ENCODE data around the gene SGCA. TPM values are rescaled to one million over a fixed set of nuclear protein-coding genes. Genes with fewer than 3 reads are reported as not detected.

Gene SGCA
- total RNA-seq, 2 donors from 2014 or later: 0.31 to 0.41 TPM

DNA sequence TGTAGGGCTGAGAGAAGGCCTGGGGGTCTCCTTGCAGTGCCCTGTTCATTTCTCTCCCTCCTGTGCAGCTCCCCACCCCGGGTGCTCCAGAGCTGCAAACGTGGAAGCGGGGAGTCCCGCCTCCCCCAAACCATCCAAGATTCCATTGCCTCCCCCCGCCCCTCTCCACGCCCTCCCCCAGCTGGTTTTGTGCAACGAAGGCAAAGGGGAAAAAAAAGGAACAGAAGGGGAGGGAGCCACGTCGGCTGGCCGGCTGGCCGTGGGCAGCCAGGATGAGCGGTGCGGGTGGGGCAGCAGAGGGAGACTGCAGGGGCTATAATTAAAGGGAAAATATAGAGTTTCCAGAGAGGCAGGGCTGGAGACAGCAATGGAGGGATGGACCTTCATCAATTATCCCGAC is 37.3 kb downstream of the SGCA start:
- no peak overlapping the region for H3K27ac Mint-ChIP-seq
- H3K9me3 Mint-ChIP-seq: no peaks in the 10 kb centered on the region
- no peak for DNase-seq (ENCODE audit: low spot score in 2 of 2)
- no peaks in the 10 kb centered on the region for H3K36me3 Mint-ChIP-seq
- no peak for ATAC-seq

DNA sequence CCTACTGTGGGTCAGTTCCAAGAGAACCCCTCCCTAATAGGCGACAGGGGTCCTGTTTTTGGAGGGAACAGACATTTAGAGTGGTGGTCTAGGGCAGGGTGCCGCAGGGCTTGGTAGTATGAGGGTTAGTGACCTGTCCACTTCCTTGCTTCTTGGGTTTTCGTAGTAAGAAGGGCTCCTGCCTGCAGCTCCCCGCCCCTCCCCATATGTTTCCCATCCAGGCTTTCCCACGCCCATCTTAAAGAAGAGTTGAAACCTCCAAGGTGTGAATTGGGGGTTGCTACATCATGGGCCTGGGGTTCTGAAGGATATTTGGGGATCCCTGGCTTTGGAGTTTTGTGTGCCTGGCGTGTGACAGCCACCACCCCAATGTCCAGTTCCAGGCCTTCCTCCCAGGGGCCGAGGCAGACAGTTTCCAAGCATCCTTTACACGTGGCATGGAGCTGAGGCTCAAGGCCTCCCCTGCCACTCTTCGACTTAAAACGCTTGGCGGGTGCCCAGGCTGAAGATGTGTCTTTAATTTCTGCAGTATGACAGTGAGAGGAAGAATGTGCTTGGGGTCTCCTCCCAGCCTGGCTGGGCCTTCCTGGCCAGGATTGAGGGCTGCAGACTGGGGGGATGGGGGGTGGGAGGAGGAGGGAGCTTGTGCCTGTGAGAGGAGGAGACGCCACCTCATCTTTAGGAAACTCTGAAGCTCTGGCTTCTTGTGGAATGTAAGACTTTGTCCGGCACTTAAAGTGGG is 38.0 kb downstream of the SGCA start:
- ATAC-seq: no peak
- H3K27ac Mint-ChIP-seq: no peak overlapping the region

DNA sequence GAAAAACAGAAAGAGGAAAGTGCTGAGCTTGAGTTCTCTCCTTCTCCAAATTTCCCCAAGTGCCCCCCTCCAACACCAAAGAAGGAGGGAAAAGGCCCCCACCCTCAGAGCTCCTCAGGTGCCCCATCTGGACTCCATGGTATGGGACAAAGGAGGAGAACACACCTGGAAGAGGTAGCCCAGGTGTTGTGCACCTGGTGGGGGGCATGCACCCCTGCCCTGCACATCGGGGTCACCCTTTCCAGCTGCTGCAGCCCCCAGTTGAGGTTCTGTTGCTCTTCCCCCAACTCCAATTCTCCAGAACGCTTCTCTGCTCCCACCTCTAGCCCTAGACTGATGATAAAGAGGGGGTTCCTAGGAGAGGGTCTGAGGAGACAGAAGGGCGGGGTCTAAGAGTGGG is 38.6 kb downstream of the SGCA start:
- Mint-ChIP-seq H3K36me3 (no peaks in the 10 kb centered on the region), H3K9me3 (no peaks in the 10 kb centered on the region), H3K27ac (no peak overlapping the region)
- ATAC-seq (no peak), DNase-seq (ENCODE audit: low spot score in 2 of 2) (no peak)

More for the DNA sequence above, 38.0 kb downstream of the SGCA start:
- Mint-ChIP-seq H3K36me3 (no peaks in the 10 kb centered on the region), H3K9me3 (no peaks in the 10 kb centered on the region)
- DNase-seq (ENCODE audit: low spot score in 2 of 2): no peak

DNA sequence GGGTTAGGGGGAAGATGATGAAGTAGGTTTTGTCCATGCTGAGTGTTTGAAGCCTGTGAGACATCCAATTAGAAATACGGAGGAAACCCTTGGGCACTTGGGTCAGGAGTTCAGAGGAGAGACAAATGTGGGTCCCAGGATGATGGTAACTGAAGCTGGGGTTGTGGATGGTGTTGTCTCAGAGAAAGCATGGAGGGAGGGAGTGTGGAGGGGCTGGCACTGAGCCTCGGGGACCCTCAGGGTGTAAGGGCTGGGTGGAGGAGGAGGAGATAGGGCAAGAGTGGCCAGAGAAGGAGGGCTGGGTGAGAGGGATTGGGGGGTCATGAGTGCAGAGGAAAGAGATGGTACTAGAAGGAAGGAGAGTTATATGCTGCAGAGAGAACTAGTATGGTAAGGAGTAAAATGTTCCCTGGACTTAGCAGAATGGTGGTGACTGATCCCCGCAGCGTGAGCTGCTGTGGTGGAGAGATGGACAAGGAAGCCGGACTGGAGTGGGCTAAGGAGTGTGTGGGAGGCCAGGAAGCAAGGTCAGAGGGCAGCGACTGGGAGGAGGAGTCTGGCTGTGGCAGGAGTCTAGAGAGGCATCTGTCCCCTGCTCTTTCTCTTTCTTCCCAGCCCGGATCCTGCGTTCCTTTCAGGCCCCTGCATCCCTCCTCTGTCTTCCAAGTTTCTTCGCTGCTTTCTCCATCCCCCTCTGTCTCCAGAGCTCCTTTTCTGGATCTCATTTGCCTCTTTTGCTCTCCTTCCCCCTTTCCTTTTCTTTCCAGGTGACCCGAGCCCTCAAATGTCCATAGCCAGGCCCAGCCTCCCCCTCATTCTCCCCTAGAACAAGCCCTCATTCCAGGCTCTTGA is 39.5 kb downstream of the SGCA start:
- Mint-ChIP-seq H3K36me3 (no peaks in the 10 kb centered on the region), H3K27ac (no peak overlapping the region), H3K9me3 (no peaks in the 10 kb centered on the region)
- DNase-seq (ENCODE audit: low spot score in 2 of 2) (no peak), ATAC-seq (no peak)

DNA sequence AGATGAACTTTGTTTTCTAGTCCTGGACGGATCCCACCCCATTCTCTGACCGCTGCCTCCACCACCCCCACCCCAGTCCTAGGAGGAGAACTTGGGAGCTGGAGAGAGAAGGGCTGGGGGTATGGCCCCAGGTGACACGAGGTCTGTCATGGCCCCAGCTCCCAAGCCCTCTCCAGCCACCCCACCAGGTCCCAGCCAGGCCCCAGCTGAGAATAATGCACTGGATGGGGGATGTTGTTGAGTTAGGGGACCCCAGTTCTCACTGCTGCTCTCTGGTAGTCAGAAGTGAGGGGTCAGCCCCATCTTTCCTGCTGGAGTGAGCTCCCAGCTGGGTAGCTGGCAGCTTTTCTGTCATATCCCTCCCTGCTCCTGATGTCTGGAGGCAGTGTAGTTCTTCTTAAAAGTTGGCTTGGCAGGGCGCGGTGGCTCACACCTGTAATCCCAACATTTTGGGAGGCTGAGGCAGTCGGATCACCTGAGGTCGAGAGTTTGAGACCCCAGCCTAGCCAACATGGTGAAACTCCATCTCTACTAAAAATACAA is 40.2 kb downstream of the SGCA start:
- DNase-seq (ENCODE audit: low spot score in 2 of 2) (no peak), ATAC-seq (no peak)
- H3K36me3 Mint-ChIP-seq: no peaks in the 10 kb centered on the region
- no peaks in the 10 kb centered on the region for H3K9me3 Mint-ChIP-seq
- H3K27ac Mint-ChIP-seq: no peak overlapping the region

DNA sequence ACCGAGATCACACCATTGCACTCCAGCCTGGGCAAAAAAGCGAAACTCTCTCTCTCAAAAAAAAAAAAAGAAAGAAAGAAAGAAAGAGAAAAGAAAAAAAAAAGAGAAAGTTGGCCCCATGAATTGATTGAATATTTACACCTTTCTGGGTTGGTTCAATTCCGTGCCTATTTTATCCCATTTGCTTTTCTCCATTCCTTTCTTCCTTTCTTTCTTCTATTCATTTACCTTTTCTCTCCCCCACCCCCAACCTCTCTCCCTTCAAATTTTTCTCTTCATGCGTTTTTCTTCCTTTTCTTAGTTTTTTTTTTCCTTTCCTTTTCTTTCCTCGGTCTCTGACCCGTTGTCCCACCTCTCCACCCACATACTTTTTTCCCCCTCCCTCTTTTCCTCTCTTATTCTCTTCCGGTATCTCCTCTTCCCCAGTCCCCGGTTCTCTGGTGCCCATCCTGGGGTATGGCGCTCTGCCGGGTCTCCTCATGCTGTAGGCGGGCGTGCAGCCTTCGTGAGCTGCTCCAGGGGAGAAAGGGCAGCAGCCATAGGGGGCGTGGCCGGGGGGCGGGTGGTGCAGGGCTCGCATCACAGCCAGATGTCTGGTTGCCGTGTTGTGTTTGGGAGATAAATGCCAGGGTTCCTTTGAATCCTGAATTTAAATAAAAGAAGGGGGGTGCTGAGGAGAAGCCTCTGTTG is 40.9 kb downstream of the SGCA start:
- ATAC-seq: no peak
- Mint-ChIP-seq H3K9me3 (no peaks in the 10 kb centered on the region), H3K27ac (no peak overlapping the region), H3K36me3 (no peaks in the 10 kb centered on the region)
- DNase-seq (ENCODE audit: low spot score in 2 of 2): no peak

DNA sequence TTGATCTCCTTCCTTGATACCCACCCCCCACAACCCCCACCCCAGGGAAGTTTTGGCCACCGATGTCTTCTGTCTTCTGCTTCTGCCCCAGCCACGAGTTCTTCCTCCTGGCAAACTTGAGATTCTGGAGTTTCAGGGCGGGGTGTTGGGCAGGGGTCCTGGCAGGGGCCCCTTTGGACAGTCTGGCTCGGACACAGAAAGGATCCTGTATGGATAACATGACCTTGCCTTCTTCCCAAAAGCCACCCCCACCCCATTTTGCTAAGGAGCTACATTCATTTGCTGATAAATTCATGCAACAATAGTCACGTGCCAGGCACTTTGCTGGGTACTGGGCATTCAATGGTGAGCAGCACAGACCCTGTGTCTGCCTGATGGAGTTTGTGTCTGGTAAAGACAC is 41.5 kb downstream of the SGCA start:
- Mint-ChIP-seq H3K9me3 (no peaks in the 10 kb centered on the region), H3K27ac (peak overlapping the region in 1 of 2 donors; percentile 15), H3K36me3 (no peaks in the 10 kb centered on the region)
- ATAC-seq (no peak), DNase-seq (ENCODE audit: low spot score in 2 of 2) (no peak)

DNA sequence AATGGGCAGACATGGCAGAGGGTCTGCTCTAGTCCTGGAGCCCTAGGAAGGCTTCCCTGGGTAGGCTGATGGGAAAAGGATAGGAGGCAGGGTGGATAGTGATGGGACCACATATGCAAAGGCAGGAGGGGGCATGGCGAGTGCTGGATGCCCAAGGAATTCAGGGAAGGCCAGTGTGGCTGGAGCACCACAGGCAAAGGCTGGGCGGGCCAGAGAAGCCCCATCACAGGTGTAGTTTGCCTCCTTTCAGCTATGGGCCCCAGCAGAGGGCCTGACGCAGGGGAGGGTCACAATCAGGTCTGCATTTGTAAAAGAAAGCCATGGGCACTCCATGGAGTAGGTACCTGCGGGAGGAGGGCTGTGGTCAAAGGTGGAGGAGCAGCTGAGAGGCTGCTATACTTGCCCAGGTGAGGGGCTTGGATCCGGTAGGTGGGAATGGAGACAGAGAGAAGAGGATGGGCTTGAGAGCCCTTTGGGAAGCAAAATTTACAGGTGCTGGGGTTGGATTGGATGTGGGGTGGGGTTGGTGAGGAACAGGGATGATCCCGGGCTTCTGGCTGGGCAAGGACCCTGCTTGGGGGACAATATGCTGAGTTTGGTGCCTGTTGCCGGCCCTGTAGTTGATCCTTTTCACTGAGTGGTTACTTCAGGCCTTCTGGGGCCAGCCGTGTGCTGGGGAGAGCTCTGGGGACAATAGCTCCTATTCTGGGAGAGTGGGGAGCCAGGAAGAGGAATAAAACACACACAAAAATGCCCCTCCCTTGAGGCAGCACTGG is 42.2 kb downstream of the SGCA start:
- Mint-ChIP-seq H3K36me3 (no peaks in the 10 kb centered on the region), H3K27ac (peak overlapping the region in 1 of 2 donors; percentile 15), H3K9me3 (no peaks in the 10 kb centered on the region)
- DNase-seq (ENCODE audit: low spot score in 2 of 2): no peak
- no peak for ATAC-seq

DNA sequence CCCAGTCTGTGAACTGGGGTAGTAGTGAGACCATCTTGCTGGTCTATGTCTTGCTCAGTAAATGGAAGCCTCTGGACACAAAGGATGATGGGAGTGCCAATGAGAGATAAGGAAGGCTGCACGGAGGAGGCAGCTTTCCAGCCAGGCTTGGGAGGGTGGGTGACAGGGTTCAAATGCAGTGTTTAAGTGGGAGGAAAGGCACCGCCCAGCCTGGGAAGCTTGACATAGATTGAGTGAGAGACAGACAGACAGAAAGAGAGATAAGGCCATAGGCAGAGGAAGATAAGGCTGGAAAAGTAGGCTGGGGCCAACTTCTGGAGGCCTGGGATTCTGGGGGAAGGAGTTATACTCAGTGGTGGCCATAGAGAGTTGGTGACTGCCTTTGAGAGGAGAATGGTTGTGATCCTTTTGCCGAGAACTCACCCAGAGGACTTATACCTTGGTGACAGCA is 42.8 kb downstream of the SGCA start:
- H3K9me3 Mint-ChIP-seq: no peaks in the 10 kb centered on the region
- no peaks in the 10 kb centered on the region for H3K36me3 Mint-ChIP-seq
- no peak overlapping the region for H3K27ac Mint-ChIP-seq
- ATAC-seq (no peak), DNase-seq (ENCODE audit: low spot score in 2 of 2) (no peak)

DNA sequence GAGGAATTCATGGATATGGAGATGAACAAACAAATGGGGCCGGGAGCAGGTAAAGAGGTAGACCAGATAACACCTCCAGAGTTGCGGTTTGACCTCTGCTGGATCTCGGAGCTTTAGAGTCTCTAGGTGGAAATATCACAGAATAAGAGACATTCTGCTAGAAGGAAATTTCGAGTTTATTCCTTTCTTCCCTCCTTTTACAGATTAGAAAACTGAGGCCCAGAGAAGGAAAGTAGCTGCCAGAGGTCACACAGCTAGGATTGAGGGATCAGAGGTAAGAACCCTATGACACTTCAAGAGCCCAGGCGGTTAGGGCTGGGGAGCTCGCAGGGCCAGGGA is 43.3 kb downstream of the SGCA start:
- Mint-ChIP-seq H3K27ac (peak overlapping the region in 1 of 2 donors; percentile 25), H3K36me3 (no peaks in the 10 kb centered on the region), H3K9me3 (no peaks in the 10 kb centered on the region)
- ATAC-seq (no peak), DNase-seq (ENCODE audit: low spot score in 2 of 2) (no peak)

DNA sequence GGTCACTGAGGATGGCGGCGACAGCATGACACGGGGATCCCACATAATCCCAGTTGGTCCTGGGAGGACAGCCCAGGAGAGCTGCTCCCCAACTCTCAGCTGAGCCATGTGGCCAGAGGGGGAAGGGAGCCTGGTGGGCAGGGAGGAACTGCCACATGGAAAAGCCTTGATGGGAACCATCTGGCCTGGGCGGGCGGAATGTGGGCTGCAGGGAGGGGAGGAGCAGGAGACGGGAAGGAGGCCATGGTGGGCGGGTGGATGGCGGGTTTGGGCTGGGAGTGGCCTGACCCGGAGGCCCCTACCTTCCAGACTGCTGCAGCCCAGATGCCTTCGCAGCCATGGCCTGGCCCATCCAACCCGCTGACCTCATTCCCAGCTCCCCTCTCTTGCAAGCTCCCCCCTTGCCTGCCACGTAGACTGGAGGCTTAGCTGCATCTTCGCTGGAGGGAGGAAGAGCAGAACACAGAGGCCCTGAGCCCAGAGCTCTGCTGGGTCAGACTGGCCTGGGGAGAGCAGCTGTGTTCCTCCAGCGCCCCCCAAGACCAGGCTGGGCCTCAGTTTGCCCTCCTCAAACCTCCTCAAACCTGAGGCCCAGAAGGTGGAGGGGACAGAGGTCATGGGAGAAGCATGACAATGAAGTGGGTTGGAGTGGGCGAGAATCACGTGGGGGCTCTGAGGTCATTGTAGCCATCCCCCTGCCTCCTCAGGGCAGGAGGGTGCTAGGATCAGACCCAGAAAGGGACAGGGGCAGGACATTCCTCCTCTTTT is 43.9 kb downstream of the SGCA start:
- ATAC-seq (no peak), DNase-seq (ENCODE audit: low spot score in 2 of 2) (no peak)
- Mint-ChIP-seq H3K9me3 (no peaks in the 10 kb centered on the region), H3K36me3 (no peaks in the 10 kb centered on the region), H3K27ac (no peak overlapping the region)

DNA sequence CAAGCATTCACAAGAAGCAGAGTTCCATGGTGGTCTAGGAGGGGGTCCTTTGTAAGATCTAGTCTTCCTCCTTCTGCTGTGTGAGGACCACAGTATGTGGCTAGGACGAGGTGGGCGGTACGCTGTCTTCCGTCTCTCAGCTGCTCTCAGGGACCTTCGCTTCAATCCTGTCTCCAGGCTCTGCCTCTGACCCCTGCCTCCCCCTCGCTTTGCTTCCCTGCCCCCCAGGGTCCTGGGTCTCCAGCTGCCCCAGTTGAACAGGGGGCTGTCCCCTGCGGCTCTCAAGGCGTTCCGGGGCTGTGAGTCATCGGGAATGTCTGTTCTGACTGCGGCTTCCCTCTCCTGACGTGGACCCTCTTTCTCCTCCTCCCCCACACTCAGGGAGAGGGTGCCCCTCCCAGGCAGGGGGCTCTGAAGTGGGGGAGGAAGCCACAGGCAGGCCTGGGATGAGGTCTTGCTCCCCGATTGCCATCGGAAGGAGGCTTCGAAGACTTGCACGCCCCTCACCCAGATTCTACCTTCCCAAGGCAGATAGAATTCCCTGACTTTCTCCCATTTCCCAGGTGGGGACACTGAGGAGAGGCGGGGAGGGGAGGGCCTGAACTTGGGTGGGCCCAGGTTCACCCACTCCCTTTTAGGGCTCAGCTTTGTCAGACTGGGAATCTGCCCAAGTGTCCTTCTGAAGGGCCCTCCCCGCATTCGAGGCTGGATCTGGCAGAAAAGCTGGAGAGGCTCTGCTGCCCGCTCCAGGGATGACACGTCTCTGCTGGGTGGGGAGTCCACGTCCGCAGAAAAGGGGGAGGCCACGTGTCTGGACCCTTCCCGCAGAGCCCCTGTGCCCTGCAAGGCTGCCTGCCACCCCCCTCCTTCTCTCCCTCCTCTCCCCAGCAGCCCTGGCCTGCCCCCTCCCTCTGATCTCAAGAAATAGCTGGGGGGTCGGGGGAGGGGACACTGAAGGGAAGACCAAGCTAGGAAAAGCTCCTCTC is 44.7 kb downstream of the SGCA start:
- ATAC-seq (no peak), DNase-seq (ENCODE audit: low spot score in 2 of 2) (no peak)
- Mint-ChIP-seq H3K27ac (no peak overlapping the region), H3K36me3 (no peaks in the 10 kb centered on the region), H3K9me3 (no peaks in the 10 kb centered on the region)

DNA sequence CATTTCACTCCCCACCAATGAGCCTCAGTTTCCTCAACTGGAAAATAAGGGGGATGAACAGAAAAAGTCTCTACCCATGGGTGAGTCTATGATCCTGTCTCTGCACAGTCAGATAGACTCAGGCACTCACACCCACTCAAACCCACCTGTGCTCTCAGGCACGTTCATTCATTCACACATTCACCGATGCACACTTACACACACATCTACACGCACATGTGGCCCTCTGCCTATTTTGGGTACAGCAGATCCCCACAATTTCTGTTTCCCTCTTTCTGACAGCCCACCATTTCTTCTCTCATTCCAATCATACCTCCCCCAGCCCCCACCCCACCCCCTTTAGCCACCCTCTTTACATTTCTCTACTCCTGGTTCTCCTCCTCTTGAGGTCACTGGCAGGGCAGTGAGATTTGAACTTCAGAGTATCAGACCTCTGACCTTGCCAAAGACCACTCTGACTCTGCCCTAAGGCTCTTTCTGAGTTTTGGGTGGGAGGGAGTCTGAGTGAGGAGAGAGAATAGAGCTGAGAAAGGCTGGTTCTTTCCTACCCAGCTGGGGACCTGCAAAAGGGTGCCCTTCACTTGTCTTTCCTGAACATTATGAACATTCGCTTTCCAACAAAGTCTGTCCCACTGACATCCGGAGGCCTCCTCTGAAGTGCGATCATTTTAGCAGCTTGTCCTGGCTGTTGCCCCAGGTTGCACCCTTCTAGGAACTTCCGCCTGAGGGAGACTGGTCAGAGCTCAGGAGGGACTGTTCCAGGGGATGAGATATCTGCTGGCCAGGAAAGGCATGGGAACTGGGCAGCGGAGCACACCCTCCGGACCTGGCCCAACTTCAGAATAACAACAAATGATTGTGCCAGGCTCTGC is 45.7 kb downstream of the SGCA start:
- no peak overlapping the region for H3K27ac Mint-ChIP-seq
- no peaks in the 10 kb centered on the region for H3K36me3 Mint-ChIP-seq
- DNase-seq (ENCODE audit: low spot score in 2 of 2) (no peak), ATAC-seq (no peak)
- H3K9me3 Mint-ChIP-seq: no peaks in the 10 kb centered on the region

Measured in activated naive CD4-positive, alpha-beta T cell treated with anti-CD3 and anti-CD28 coated beads, Interleukin-2, amount 50 U/mL, for 72 hours (primary cell).